ENCODE measurements around the gene BCHE.

DNA sequence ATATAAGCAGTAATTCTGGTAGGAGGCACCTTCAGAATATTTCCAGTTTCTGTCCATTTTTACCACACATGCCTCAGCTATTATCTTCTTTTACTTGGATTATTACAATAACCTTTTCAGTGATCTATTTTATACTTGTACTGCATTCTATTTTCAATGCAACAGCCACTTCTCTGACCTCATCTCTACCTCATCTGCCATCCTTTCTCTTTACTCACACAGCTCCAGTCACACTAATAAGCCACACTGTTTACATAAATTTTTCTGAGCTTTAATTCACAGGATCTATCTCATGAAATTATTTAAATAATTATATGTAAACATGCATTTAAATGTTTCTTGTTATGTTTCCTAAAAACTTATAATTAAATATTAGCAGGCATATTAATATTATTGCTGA, 47.3 kb upstream of the BCHE start:
- TF ChIP-seq POLR2A (IDR thresholded peaks at IDR 0.05) = no peak
- TF ChIP-seq, protein P1, sequence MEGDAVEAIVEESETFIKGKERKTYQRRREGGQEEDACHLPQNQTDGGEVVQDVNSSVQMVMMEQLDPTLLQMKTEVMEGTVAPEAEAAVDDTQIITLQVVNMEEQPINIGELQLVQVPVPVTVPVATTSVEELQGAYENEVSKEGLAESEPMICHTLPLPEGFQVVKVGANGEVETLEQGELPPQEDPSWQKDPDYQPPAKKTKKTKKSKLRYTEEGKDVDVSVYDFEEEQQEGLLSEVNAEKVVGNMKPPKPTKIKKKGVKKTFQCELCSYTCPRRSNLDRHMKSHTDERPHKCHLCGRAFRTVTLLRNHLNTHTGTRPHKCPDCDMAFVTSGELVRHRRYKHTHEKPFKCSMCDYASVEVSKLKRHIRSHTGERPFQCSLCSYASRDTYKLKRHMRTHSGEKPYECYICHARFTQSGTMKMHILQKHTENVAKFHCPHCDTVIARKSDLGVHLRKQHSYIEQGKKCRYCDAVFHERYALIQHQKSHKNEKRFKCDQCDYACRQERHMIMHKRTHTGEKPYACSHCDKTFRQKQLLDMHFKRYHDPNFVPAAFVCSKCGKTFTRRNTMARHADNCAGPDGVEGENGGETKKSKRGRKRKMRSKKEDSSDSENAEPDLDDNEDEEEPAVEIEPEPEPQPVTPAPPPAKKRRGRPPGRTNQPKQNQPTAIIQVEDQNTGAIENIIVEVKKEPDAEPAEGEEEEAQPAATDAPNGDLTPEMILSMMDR (IDR thresholded peaks at IDR 0.05) = no peak

Measured in heart left ventricle (tissue), 13 donors.